IPS-15b (cell line): ENCODE data around the gene GNPTAB.
A peak's percentile ranks its signal among the peaks of the same experiment; 100 is the strongest.

ENCODE experiments used
- H3K27me3 ChIP-seq: one replicate; pipeline ENCODE4 v1.6.1; 2013; ENCODE audit warnings: low read length; ENCODE audit not compliant: control insufficient read depth, insufficient read depth
- H3K36me3 ChIP-seq: one replicate; pipeline ENCODE4 v1.6.1; 2013; ENCODE audit warnings: low read length; ENCODE audit not compliant: control insufficient read depth, insufficient read depth
- H3K4me1 ChIP-seq: one replicate; pipeline ENCODE4 v1.6.1; 2013; ENCODE audit warnings: mild to moderate bottlenecking, low read length; ENCODE audit not compliant: control insufficient read depth, insufficient read depth
- H3K4me3 ChIP-seq: one replicate; pipeline ENCODE4 v1.5.1; 2013; ENCODE audit warnings: low read depth, low read length
- H3K9ac ChIP-seq: one replicate; pipeline ENCODE4 v1.6.1; 2013; ENCODE audit warnings: low read depth, mild to moderate bottlenecking, low read length
- H3K9me3 ChIP-seq: one replicate; pipeline ENCODE4 v1.6.1; 2013; ENCODE audit warnings: mild to moderate bottlenecking, low read length; ENCODE audit not compliant: control insufficient read depth, insufficient read depth

The GNPTAB gene

DNA sequence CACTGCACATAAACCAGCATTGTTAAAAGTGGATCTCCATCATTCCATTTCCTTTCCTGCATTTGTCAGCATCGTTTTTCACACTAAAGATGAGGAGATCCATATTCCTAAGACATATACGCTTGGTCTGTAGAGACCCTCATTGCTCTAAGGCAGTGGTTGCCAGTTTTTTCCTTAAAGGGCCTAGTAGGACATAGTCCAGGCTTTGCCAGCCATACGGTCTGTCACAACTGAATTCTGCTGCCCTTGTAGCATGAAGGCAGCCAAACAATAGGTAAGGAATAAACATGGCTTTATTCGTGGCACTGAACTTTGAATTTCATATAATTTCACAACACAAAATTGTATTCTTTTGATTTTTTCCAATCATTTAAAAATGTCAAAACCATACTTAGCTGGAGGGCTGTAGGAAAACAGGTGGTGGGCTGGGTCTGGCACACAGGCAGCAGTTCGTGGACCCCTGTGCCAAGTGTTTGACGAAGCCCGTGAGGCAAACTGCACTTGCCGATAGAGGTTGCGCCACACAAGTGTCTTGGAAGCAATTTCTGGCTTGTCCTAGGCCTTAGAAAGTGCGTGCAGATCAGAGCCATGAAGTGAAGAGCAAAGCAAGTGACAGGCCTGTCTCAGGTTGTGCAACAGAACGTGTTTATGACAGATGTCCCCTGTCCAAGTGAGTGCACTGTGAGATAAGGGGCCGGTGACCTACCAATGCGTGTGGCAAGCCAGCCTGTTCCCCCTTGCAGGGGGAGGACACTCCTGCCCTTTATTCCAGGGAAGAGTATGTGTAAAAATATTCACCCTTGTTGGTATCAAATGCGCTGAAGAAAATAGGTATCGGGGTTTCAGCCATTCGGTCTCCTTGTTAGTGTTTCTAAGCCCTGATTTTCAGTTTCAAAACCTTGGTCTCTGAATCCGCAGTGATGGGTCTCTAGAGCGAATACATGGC is 134.2 kb downstream of the GNPTAB start:
- Histone ChIP-seq H3K27me3 (peaks cover 20% of the 10 kb centered on the region), H3K4me3 (peak overlapping the region; percentile 77), H3K9ac (peak overlapping the region; percentile 38), H3K36me3 (peaks cover 2% of the 10 kb centered on the region), H3K9me3 (no peaks in the 10 kb centered on the region), H3K4me1 (no peaks in the 10 kb centered on the region)

DNA sequence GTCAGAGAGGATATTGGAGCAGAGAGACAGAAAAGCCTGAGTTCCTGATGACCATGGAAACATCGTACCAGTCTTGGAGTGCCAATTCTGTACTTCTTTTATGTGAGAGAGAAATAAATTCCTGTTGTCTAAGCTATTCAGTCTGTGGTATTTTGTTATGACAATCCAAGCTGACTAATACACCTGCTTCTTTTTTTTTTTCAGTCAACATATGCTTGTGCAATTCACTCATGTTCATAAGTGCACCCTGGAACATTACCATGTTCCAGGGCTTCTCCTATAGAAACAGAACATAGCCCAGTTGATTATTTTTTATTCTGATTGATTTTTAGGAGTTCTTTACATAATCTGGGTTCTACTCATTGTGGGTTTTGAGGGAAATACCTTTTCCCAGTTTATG is 135.1 kb downstream of the GNPTAB start:
- Histone ChIP-seq H3K27me3 (peaks cover 20% of the 10 kb centered on the region), H3K9ac (no peak overlapping the region), H3K9me3 (no peaks in the 10 kb centered on the region), H3K36me3 (peaks cover 2% of the 10 kb centered on the region), H3K4me3 (no peak overlapping the region), H3K4me1 (no peaks in the 10 kb centered on the region)
